SK-MEL-5 (cell line): ENCODE data around the gene ATG2B. TPM values are rescaled to one million over a fixed set of nuclear protein-coding genes. Genes with fewer than 3 reads are reported as not detected.

Experiments
- DNase-seq: peaks from one replicate; pipeline ENCODE4 v3.0.0-alpha.2; 2016; ENCODE audit warnings: low read depth, low spot score
- in situ Hi-C: cut with HindIII; loops from 2 replicates; pipeline ENCODE4 v1.10.0; 2016; ENCODE audit warnings: low sequenced_read_pairs, high pct_unique_total_duplicates, low pct_unique_long_range_greater_than_20kb
- total RNA-seq: library from RNA; depleted of rRNA; stranded (reverse); fragments of >200 nt; shearing (Covaris generic); gene quantifications from 2 replicates; pipeline ENCODE4 v1.2.3, GENCODE V29; 2014

The ATG2B gene
- total RNA-seq, 1 experiment from 2014 or later: 13.4 TPM

DNA sequence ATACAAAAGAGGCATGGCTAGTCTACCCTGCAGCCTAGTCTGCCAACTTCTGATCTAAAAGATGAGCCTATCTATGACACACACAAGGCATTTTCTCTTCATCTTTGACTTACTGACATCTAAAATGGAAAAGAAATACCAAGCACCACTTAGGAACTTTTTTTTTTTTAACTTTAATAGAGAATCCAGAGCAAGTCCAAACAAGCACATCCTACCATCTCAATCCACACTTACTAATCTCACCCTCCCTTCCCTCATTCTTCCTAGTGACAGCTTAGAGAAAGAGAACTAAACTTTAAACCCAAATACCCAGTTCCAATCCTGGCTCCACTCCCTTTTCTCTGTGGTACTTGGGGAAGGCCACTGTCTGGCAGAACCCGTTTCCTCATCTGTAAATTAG is 75.3 kb downstream of the ATG2B start:
- no peak for DNase-seq
- in situ Hi-C loops: no loop called here

DNA sequence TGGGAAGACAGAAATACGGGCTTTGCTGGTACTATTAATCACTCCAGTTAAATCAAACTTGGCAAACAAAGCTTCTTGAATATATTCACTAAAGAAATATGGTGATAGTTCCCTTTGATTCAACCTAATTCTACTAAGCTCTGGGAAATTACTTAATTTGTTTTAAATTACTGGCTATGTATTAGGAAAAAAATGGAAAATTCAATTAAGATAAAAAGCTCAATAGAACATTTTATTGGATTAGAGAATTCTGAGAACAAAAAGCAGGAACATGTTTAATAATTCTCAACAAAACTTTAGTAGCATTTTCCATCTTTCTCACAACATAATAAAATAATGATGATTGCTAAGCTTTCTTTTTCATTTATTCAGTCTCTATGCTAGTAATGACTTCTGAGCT is 76.9 kb downstream of the ATG2B start:
- no peak for DNase-seq
- in situ Hi-C loops: no loop called here

DNA sequence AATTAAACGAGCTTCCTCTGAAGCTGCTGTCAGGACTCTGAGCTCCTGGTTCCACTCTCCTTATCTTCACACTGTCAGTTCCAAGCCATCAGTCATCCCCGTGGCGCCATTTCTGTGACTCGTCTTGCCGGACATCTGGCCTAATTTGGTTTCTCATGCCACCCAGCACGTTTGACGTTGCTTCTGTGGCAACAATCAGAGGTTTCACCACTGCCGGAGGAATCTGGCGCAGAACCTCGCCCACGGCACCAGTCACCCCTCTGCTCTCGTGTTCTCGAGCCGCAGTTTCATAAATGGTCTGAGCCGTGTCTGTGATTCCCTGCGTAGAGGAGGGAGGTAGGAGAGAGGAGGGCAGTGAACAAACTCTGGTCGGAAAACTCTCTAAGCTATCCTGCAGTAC is 77.5 kb downstream of the ATG2B start:
- no peak for DNase-seq
- in situ Hi-C loops: no loop called here

DNA sequence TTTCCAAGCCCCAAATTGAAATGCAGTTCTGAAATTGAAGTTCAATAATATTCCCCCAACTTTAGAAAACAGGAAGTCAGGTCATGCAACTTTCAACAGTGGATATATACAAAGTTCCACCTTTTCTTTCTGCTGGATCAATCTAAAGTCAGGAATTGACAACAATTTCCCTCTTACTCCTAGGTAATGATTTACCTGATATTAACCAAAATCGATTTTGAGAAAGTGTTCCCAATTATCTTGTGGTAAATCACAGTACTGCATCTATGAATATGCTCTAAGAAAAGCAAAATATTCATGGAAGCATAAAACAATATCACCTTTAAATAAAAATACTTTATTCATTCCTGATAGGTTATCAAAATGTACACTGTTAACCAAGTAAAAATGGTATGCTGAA is 78.7 kb downstream of the ATG2B start:
- in situ Hi-C loops: no loop called here

DNA sequence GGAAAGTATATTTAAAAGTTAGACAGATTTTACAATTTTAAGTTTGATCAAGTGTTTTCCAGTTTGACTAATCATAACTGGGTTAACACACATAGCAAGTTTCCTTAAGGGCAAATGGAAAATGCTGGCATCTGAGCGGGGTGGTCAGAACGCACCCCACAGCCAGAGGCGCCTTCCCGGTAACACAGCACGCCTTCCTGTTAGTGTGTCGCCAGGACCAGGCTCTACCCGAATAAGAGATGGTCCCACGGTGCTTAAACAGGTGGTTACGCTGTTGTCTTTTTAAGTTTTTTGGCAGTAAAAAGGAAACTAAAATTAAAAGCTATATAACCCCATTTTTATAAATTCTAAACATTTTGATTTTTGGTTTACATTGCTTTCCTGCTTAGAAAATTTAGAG is 79.1 kb downstream of the ATG2B start:
- in situ Hi-C loops: no loop called here
- no peak for DNase-seq

More for the DNA sequence above, 78.7 kb downstream of the ATG2B start:
- DNase-seq: no peak

DNA sequence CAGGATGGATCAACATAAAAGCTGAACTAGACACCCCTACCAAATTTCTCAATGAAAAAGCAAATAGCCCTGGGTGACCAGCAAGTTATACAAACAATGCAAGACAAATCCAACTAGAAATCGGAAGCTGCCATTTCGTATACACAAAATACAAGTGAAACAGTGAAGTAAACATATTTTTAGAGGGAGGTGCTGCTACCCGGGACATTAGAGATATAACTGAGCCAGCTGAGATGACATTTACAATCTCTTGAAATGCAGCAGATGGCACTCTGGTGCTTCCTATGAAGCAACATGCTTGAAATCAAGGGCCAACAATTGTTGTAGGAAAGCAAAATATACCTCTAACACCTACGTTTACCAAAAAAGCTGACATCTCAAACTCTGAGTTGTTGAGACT is 81.7 kb downstream of the ATG2B start:
- DNase-seq: peak; percentile 23
- in situ Hi-C loops: no loop called here

DNA sequence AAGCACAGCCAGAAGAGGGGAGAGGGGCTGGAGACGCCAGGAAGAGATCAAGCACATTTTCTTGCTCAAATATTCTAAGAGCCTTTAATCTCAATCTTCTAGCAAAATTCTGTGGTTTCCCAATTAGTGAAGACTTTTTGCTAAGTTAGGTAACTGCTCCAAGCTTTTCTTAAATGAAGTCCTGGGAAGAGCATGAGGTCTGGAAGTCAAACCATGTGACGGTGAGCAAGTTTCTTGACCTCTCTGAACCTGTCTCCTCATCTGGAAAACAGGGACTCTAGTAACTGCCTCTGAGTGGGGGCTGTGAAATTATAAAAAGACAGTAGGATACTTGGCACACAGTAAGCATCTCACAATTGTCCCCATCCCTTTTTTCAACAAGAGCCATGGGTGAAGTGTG is 83.0 kb downstream of the ATG2B start:
- no peak for DNase-seq
- in situ Hi-C loops: no loop called here

DNA sequence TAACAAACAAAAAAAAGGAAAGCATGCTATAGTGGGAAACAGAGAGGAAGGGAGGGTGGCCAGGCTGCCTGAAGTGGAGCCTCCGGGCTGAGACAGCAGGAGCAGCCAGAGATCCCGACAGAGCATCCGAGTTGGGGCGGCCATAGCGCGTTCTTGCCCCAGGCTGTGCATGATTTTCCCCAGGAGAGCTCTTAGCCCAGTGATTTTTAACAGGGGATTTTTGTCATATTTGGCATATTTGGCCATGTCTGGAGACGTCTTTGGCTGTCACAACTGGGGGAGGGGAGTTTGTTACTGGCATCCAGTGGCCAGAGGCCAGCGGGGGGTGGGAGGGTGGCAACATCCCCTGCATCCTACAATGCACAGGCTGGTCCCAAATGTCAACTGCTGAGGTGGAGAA is 83.6 kb downstream of the ATG2B start:
- no peak for DNase-seq
- in situ Hi-C loops: no loop called here

DNA sequence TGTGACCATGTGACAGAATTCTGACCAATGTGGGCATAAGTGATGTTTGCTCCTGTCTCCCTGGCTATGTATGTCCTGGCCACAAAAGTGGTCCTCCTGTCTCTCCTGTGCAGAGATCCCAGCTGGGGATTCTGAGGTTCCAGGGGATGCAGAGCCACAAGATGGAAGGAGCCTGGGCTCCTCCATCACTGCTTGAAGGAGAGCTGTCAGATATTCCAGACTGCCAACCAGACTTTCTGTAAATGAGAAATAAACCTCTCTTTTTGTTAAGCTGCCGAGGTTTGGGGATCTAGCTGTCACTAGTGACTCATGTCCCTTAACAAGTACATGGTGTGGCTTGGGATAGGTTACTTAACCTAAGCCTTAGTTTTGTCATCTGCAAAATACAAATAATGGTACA is 85.3 kb downstream of the ATG2B start:
- in situ Hi-C loops: no loop called here

DNA sequence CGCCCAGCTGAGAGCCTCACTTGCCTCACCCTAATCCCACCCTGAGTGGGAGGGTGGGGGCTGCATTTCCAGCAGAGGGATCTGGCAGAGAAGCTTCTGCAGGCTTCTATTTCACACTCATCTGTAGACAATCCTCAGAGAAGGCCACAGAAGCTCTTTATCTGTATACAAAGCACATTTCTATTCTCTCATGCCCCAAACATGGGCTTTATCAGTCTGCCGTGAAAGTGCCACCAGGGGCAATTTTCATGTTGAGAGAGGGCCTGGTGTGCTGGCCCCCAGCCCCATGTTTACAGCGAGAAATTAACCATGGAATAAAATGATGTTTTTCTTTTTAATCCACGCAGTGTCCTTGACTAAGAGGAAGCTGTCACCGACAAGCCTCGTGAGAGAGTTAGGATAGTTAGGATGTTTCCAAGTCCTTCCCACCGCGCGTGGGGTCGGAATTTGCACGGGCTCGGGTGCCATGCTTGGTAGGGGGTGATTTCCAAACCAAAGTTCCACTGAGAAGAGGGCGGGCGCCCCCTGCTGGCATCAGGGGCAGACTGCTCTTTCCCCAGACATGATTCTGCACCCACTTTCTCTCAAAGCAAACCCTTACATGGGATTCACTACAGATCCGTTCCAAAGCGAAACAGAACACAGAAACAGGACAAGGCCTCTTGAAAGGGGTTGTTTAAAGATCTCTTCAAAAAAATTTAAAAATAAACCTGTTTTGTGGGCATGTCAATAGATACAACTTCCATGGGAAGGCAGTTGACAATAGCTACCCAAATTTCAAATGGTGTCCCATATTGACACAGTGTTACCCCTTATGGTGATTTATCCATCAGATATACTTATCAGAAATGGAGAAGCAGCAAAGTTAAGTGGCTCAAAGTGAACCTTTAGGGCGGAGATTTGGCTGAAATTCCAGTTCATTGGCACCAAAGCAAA is 87.7 kb downstream of the ATG2B start:
- in situ Hi-C loops: no loop called here
- DNase-seq: peak; percentile 70

More for the DNA sequence above, 85.3 kb downstream of the ATG2B start:
- DNase-seq: no peak

DNA sequence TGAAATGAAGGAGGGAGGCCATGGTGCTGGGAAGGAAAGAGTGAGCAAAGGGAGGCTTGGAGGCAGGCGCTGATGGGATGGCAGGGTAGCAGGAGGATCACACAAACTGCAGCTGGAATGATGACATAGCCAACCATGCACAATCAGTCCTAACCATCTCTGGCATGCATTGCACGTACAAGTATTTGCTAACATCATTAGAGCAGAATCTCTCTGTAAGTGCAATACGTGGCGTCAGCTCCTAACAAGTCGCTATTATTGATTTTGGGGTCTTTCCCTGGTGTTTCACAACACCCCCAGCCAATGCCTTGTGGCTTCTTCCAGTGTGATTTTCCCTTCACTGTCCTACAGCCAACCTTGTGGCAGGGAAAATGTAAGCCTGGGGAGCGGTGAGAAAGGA is 88.6 kb downstream of the ATG2B start:
- in situ Hi-C loops: no loop called here
- DNase-seq: no peak

DNA sequence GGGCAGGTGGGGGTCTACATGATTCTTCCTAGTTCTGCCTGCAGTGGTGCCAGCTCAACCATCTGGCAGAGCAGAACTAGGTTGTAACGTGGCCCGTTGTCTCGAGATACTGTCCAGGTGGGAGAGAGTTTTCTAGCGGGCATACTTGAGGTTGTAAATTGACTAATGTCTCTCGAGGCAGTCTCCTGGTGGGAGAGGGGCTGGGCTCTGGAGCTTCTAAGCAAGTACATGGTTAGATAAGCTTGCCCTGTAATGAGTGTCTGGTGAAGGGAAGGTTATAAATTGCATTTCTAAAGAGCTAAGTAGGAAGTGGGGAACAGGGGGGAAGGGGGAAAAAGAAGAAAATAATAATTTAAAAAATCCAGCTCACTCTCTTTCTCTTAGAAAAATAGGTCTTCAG is 89.0 kb downstream of the ATG2B start:
- in situ Hi-C loops: no loop called here
- no peak for DNase-seq

DNA sequence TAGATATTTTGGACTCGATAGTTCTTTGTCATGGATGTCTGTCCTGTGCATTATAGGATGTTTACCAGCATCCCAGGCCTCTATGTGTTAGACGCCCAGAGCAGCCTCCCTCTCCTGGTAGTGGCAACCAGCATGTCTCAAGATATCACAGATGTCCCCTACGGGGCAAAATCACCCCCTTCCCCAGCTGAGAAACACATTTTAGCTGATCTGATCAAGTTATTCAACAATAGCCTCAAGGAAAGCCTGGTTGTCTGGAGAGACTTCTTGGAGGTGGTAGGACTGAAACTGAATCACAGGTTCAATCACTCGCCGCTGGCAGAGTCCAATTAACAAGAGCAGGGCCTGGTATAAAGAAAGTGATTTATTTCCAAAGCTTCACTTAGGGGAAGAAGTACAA is 89.5 kb downstream of the ATG2B start:
- in situ Hi-C loops: no loop called here
- DNase-seq: no peak

DNA sequence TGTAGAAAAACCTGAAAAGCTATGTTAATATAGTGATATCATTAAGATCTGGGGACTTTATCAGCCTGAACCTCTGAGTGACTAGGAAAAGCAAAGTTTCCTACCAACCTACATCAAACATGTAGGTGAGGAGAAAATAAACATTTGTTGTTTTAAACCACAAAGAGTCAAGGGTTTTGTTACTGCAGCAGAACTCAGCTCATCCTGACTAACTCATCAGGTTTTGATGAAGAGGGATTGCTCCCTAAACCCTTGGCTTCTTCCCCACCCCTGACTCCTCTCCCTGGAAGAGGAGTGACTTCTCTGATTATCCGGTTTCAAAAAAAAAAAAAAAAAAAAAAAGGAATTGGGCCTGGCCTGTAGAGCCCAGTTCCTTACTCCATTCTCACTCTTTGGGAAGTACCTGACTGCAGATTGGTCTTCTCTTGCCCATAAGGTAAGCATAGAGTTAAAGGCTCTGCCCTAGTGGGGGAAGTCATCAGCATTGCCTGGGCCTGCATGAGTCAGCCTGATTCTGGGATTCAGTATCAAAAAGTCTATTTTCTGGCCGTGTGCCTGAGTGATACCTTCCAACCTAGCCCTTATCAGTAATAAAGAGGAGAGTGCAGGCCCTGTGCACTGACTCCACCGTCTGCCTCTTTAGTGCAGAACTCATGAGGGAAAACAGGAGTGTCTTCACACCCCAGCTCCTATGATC is 90.2 kb downstream of the ATG2B start:
- in situ Hi-C loops: no loop called here
- DNase-seq: no peak

DNA sequence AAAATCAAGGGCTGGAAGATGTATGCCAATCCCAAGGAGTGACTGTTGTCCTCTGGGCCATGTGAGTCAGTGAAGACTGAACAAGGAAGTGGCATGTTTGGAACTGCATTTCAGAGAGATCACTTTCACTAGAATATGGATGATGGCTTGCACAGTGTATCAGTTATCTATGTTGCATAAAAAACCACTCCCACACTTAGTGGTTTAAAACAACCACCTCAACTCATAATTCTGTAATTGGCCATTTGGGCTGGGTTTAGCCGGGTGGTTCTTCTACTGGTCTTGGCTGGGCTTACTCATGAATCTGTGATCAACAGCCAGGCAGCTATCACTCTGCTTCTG is 91.7 kb downstream of the ATG2B start:
- DNase-seq: no peak
- in situ Hi-C loops: no loop called here

DNA sequence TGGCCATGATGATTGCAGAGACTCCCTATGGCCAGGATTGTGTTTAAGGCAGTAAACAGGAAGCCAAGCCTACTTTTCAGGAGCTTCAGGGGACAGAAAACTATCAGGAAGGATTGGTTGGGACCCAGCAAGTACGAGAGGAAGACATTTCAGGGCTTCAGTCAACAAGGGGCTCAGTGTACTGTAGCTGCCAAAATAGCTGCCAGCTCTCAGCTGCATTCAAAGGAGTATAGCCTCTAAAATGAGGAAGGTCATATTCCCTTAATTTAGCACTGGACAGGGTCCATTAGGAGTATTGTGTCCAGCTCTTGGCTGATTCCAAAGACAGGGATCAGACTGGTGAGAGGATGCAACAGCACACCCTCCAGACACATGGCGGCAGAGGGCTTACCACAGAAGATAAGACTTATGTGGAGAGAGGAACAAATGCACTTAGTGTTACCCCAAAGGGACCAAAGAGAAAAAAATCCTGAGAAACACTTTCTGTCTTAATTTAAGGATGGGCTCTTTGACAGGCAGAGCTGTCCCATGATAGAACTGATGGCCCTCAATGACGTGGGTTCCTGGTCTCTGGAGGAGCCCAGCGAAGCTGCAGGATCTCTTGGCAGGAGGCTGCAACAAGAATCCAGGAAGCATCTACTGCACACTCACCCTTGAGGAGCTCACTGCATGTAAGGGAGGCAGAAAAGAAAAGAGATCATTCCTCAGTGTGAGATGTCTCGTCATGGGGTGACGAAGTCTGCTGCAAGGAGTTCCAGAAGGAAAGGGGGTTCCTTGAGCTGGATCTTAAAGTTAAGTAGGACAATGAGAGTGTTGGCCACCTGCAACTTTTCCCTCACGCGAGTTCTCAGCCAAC is 92.3 kb downstream of the ATG2B start:
- in situ Hi-C loops: no loop called here

DNA sequence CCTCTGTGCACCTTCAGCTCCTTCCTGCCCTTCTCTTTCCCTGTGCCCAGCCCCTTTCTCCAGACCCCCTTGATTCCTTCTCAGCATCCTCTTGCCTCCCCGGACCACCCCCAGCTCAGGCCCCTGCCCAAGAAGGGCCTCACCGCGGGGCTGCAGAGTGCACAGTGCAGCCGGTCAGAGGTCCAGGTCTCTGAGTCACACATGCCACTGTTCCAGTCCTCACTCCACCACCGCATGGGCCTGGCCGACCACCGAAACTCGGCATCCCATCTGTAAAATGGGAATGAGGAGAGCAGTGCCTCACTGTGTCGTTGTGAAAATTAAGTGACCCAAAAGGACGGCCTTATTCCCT is 93.8 kb downstream of the ATG2B start:
- no peak for DNase-seq
- in situ Hi-C loops: no loop called here

More for the DNA sequence above, 92.3 kb downstream of the ATG2B start:
- DNase-seq: no peak
